H9 (cell line): ENCODE measurements around the gene BRWD1. TPM values are rescaled to one million over a fixed set of nuclear protein-coding genes. Genes with fewer than 3 reads are reported as not detected.

Source experiments
- DNase-seq: peaks from one replicate; pipeline ENCODE4 v3.0.0-alpha.2; 2017
- H2AFZ ChIP-seq: one replicate; pipeline ENCODE4 v1.6.1; 2013; ENCODE audit warnings: mild to moderate bottlenecking, low read length, control low read depth, moderate library complexity
- H2AK5ac ChIP-seq: 2 replicates; pipeline ENCODE4 v1.6.1; 2013; ENCODE audit warnings: low read length, control low read depth, mixed read lengths; ENCODE audit not compliant: insufficient read length
- H2BK120ac ChIP-seq: one replicate; pipeline ENCODE4 v1.6.1; 2013; ENCODE audit warnings: low read depth, mild to moderate bottlenecking, low read length, control low read depth, inconsistent platforms; ENCODE audit not compliant: poor library complexity, severe bottlenecking
- H2BK12ac ChIP-seq: 2 replicates; pipeline ENCODE4 v1.6.1; 2013; ENCODE audit warnings: low read length, control low read depth, mixed read lengths, low read depth; ENCODE audit not compliant: insufficient read length
- H2BK15ac ChIP-seq: 2 replicates; pipeline ENCODE4 v1.6.1; 2013; ENCODE audit warnings: low read depth, low read length, control low read depth
- H2BK20ac ChIP-seq: one replicate; pipeline ENCODE4 v1.6.1; 2013; ENCODE audit warnings: low read depth, mild to moderate bottlenecking, low read length, control low read depth, inconsistent platforms; ENCODE audit not compliant: poor library complexity, severe bottlenecking
- H2BK5ac ChIP-seq: 2 replicates; pipeline ENCODE4 v1.6.1; 2013; ENCODE audit warnings: low read length, control low read depth, mixed read lengths; ENCODE audit not compliant: insufficient read length
- H3K14ac ChIP-seq: 2 replicates; pipeline ENCODE4 v1.6.1; 2013; ENCODE audit warnings: low read length, control low read depth; ENCODE audit not compliant: insufficient read depth
- H3K18ac ChIP-seq: 2 replicates; pipeline ENCODE4 v1.6.1; 2013; ENCODE audit warnings: low read depth, mild to moderate bottlenecking, mixed read lengths, low read length, control low read depth; ENCODE audit not compliant: insufficient read length
- H3K23ac ChIP-seq: 2 replicates; pipeline ENCODE4 v1.6.1; 2013; ENCODE audit warnings: low read length, control low read depth, mixed read lengths, low read depth; ENCODE audit not compliant: insufficient read length
- H3K23me2 ChIP-seq: 2 replicates; pipeline ENCODE4 v1.6.1; 2013; ENCODE audit warnings: low read depth, mild to moderate bottlenecking, mixed read lengths, low read length, control low read depth; ENCODE audit not compliant: insufficient read length, poor library complexity, severe bottlenecking
- H3K27ac ChIP-seq: 2 replicates; pipeline ENCODE4 v1.5.1; 2013; ENCODE audit warnings: low read length, control low read depth, mixed read lengths, low read depth; ENCODE audit not compliant: insufficient read length
- H3K27me3 ChIP-seq: 2 replicates; pipeline ENCODE4 v1.6.1; 2013; ENCODE audit warnings: low read length, control low read depth, inconsistent platforms; ENCODE audit not compliant: insufficient read depth
- H3K4ac ChIP-seq: 2 replicates; pipeline ENCODE4 v1.6.1; 2013; ENCODE audit warnings: low read depth, mild to moderate bottlenecking, control low read depth, inconsistent platforms, low read length, moderate library complexity
- H3K4me1 ChIP-seq: 2 replicates; pipeline ENCODE4 v1.6.1; 2013; ENCODE audit warnings: low read length, control low read depth, inconsistent platforms; ENCODE audit not compliant: insufficient read depth
- H3K4me2 ChIP-seq: 2 replicates; pipeline ENCODE4 v1.6.1; 2013; ENCODE audit warnings: low read length, control low read depth, mixed read lengths; ENCODE audit not compliant: insufficient read length, insufficient read depth
- H3K56ac ChIP-seq: 2 replicates; pipeline ENCODE4 v1.6.1; 2013; ENCODE audit warnings: low read depth, mild to moderate bottlenecking, mixed read lengths, low read length, control low read depth; ENCODE audit not compliant: insufficient read length
- H3K79me1 ChIP-seq: 2 replicates; pipeline ENCODE4 v1.6.1; 2013; ENCODE audit warnings: low read depth, mild to moderate bottlenecking, moderate library complexity, low read length, control low read depth, inconsistent platforms; ENCODE audit not compliant: insufficient read depth, poor library complexity, severe bottlenecking
- H3K79me2 ChIP-seq: 2 replicates; pipeline ENCODE4 v1.6.1; 2013; ENCODE audit warnings: low read length, control low read depth, inconsistent platforms; ENCODE audit not compliant: insufficient read depth
- H3K9ac ChIP-seq: 2 replicates; pipeline ENCODE4 v1.6.1; 2013; ENCODE audit warnings: low read length, control low read depth, mixed read lengths; ENCODE audit not compliant: insufficient read length; ENCODE audit errors: extremely low read depth
- H3K9me3 ChIP-seq: one replicate; pipeline ENCODE4 v1.6.1; 2013; ENCODE audit warnings: low read depth, low read length, inconsistent platforms; ENCODE audit not compliant: control insufficient read depth
- H3T11ph ChIP-seq: one replicate; pipeline ENCODE4 v1.6.1; 2013; ENCODE audit warnings: mild to moderate bottlenecking, low read length, control low read depth, inconsistent platforms
- H4K20me1 ChIP-seq: one replicate; pipeline ENCODE4 v1.6.1; 2013; ENCODE audit not compliant: control insufficient read depth, insufficient read length, insufficient read depth
- H4K5ac ChIP-seq: 2 replicates; pipeline ENCODE4 v1.6.1; 2013; ENCODE audit warnings: low read depth, mild to moderate bottlenecking, mixed read lengths, low read length, control low read depth; ENCODE audit not compliant: insufficient read length
- H4K8ac ChIP-seq: replicated peaks from 2 replicates; pipeline ENCODE4 v1.6.1; 2013; ENCODE audit warnings: low read length, control low read depth, mixed read lengths, low read depth; ENCODE audit not compliant: insufficient read length
- H4K91ac ChIP-seq: 2 replicates; pipeline ENCODE4 v1.6.1; 2013; ENCODE audit warnings: low read depth, mild to moderate bottlenecking, moderate library complexity, mixed read lengths, low read length, control low read depth; ENCODE audit not compliant: insufficient read length
- H3K27ac Mint-ChIP-seq, 3 experiments: 2 replicates in 2 of 3; 3 replicates in 1 of 3; pipeline ENCODE4 v1.8.0; 2020 to 2021; ENCODE audit warnings: mixed read lengths in 3 of 3, mild to moderate bottlenecking in 1 of 3, moderate library complexity in 1 of 3
- H3K27me3 Mint-ChIP-seq: 2 replicates; pipeline ENCODE4 v1.8.0; 2021; ENCODE audit warnings: low read depth, mild to moderate bottlenecking, moderate library complexity, mixed read lengths
- H3K36me3 Mint-ChIP-seq, 3 experiments: 2 replicates in 2 of 3; 3 replicates in 1 of 3; pipeline ENCODE4 v1.8.0; 2020 to 2021; ENCODE audit warnings: low read depth in 3 of 3, mixed read lengths in 3 of 3; ENCODE audit not compliant: insufficient read depth in 1 of 3
- H3K4me1 Mint-ChIP-seq, 2 experiments: 2 replicates each; pipeline ENCODE4 v1.8.0; 2020; ENCODE audit warnings: mixed read lengths in 2 of 2
- H3K4me3 Mint-ChIP-seq, 2 experiments: 2 replicates in 1 of 2; 3 replicates in 1 of 2; pipeline ENCODE4 v1.8.0; 2020 to 2021; ENCODE audit warnings: mild to moderate bottlenecking in 2 of 2, mixed read lengths in 2 of 2, moderate library complexity in 1 of 2
- H3K9me3 Mint-ChIP-seq, 2 experiments: 2 replicates in 1 of 2; 3 replicates in 1 of 2; pipeline ENCODE4 v1.8.0; 2020; ENCODE audit warnings: mild to moderate bottlenecking in 2 of 2, mixed read lengths in 2 of 2, moderate library complexity in 1 of 2
- CTCF ChIP-seq: fragments of 200-600 bp; sonication (generic); conservative IDR thresholded peaks from 3 replicates; pipeline ENCODE4 v1.8.0; 2021; ENCODE audit warnings: antibody characterized with exemption, mild to moderate bottlenecking
- WGBS: extraction: QIAGEN DNeasy Blood & Tissue Kit; methylation state at CpG from one replicate; pipeline ENCODE4 v1.1.7; 2013; ENCODE audit warnings: missing lambda C conversion rate, low lambda C conversion rate, mixed read lengths; ENCODE audit not compliant: insufficient read length; ENCODE audit errors: extremely low coverage; 5-methylcytosine and 5-hydroxymethylcytosine counted together
- total RNA-seq: library from RNA; stranded (reverse); gene quantifications from 2 replicates; pipeline ENCODE4 v1.2.1, GENCODE V29; 2021

Gene BRWD1
- total RNA-seq, 1 experiment from 2014 or later: 48.4 TPM

- no peak overlapping the region for H2BK20ac ChIP-seq
- H2BK15ac ChIP-seq: no peak overlapping the region
- Mint-ChIP-seq H3K4me3 (no peak overlapping the region; a peak in 1 of 5 replicates), H3K27me3 (no peaks in the 10 kb centered on the region), H3K9me3 (no peaks in the 10 kb centered on the region), H3K27ac (peak overlapping the region in 1 of 3 experiments; percentile 70; a peak in 2 of 7 replicates), H3K36me3 (peaks cover 30 to 43% (median 43%) of the 10 kb centered on the region in 3 experiments), H3K4me1 (peaks cover 11% of the 10 kb centered on the region in 2 experiments)
- H4K5ac ChIP-seq: no peak overlapping the region
- no peaks in the 10 kb centered on the region for H3K9me3 ChIP-seq
- WGBS: no CpG with 5 or more reads among the region's 6 CpGs
- no peak overlapping the region for H2BK12ac ChIP-seq
- no peak overlapping the region for H3K23ac ChIP-seq
- H3K56ac ChIP-seq: no peak overlapping the region
- no peaks in the 10 kb centered on the region for H4K20me1 ChIP-seq
- peaks cover 3% of the 10 kb centered on the region; the same call in 1 of the 2 replicates for H3K79me2 ChIP-seq
- H3K27me3 ChIP-seq: no peaks in the 10 kb centered on the region
- H3K9ac ChIP-seq: no peak overlapping the region
- H2AFZ ChIP-seq: no peak overlapping the region
- no peak overlapping the region for H3K4ac ChIP-seq
- H3K23me2 ChIP-seq: no peaks in the 10 kb centered on the region
- no peak overlapping the region for H4K8ac ChIP-seq
- no peaks in the 10 kb centered on the region for H3K4me1 ChIP-seq
- no peak overlapping the region for H3K14ac ChIP-seq
- no peak overlapping the region for H2BK5ac ChIP-seq
- H3K4me2 ChIP-seq: no peak overlapping the region
- no peak overlapping the region for H4K91ac ChIP-seq
- no peaks in the 10 kb centered on the region for H3K79me1 ChIP-seq
- H3T11ph ChIP-seq: no peak overlapping the region
- DNase-seq: no peak
- no peak overlapping the region for H3K18ac ChIP-seq
- H3K27ac ChIP-seq: no peak overlapping the region
- no peak overlapping the region for H2BK120ac ChIP-seq
- no peak for TF ChIP-seq CTCF
- no peak overlapping the region for H2AK5ac ChIP-seq
These were observed 27.3 kb upstream of the BRWD1 start for GRCh38 chr21:39340687-39341086.
